NOMO-1 treated with DMSO at 0.1 percent for 48 hours (cell line): Measurements from ENCODE around the gene PLIN5.
A peak's percentile ranks its signal among the peaks of the same experiment; 100 is the strongest.
"Not testable (repeated sequence)": the region's sequence is repeated elsewhere in the genome, so short reads cannot be mapped to it uniquely, and the experiment has no call there.

Experiments
- DNase-seq: peaks from one replicate; lab custom pipeline; 2025; ENCODE audit not compliant: unreplicated experiment; lab: John Stamatoyannopoulos, UW

The PLIN5 gene

GRCh38 chr19:4543842-4544647, 9.0 kb upstream of the PLIN5 start:
- no peak for DNase-seq

- peak; percentile 71 for DNase-seq
Measured at GRCh38 chr19:4542896-4543841, 8.1 kb upstream of the PLIN5 start.

GRCh38 chr19:4541806-4542145, 6.8 kb upstream of the PLIN5 start:
- DNase-seq = not testable (repeated sequence)

GRCh38 chr19:4541114-4541805, 6.2 kb upstream of the PLIN5 start:
- DNase-seq = peak; percentile 84

GRCh38 chr19:4539693-4540581, 4.9 kb upstream of the PLIN5 start, which contains the start of gene LRG1:
Gene LRG1, minus strand, starts transcription at chr19:4540036. Its CDS starts 23 bp downstream, at chr19:4540013.
- peak; percentile 89 for DNase-seq

- no peak for DNase-seq
Measured at GRCh38 chr19:4539169-4539692, 4.2 kb upstream of the PLIN5 start.

- DNase-seq = no peak
Measured at GRCh38 chr19:4538601-4538954, 3.6 kb upstream of the PLIN5 start.

- DNase-seq = no peak
Measured at GRCh38 chr19:4537953-4538600, 3.1 kb upstream of the PLIN5 start.

GRCh38 chr19:4536798-4537197, 1.8 kb upstream of the PLIN5 start:
- DNase-seq = no peak

- DNase-seq = no peak
Measured at GRCh38 chr19:4533835-4534424, 1.1 kb downstream of the PLIN5 start.

- DNase-seq = no peak
Measured at GRCh38 chr19:4533334-4533733, 1.7 kb downstream of the PLIN5 start.

- no peak for DNase-seq
Measured at GRCh38 chr19:4531562-4532165, 3.4 kb downstream of the PLIN5 start.

- no peak for DNase-seq
Measured at GRCh38 chr19:4529924-4530522, 5.0 kb downstream of the PLIN5 start.

- no peak for DNase-seq
Measured at GRCh38 chr19:4528843-4529242, 6.2 kb downstream of the PLIN5 start.

- not testable (repeated sequence) for DNase-seq
Measured at GRCh38 chr19:4527377-4527776, 7.6 kb downstream of the PLIN5 start.

- no peak for DNase-seq
Measured at GRCh38 chr19:4525563-4526002, 9.4 kb downstream of the PLIN5 start.

- DNase-seq = peak; percentile 31
Measured at GRCh38 chr19:4524808-4525562, 10.0 kb downstream of the PLIN5 start.
